A549 (cell line): ENCODE data around the gene LGALS7B. TPM values are rescaled to one million over a fixed set of nuclear protein-coding genes. Genes with fewer than 3 reads are reported as not detected.
A peak's percentile ranks its signal among the peaks of the same experiment; 100 is the strongest.

Experiments
- ATAC-seq, 2 experiments: fragments of 200-7000 bp in 1 of 2; fragments of >200 bp in 1 of 2; cut with Nextera tagmentation in 1 of 2; cut with Tn5 transposase in 1 of 2; 3 replicates each; pipeline versions ENCODE4 v1.8.0 to v1.9.1; 2018 to 2020; ENCODE audit warnings: mild to moderate bottlenecking in 1 of 2, moderate library complexity in 1 of 2
- CTCF ChIA-PET: fragments of 300-600 bp; sonication (Branson Sonifier 250); formaldehyde crosslinking; extraction: SDS; loops from one replicate; lab custom pipeline; 2021; ENCODE audit warnings: antibody characterized with exemption, inconsistent platforms; lab: Yijun Ruan, JAX
- POLR2A ChIA-PET: fragments of 350-600 bp; formaldehyde crosslinking; extraction: SDS; loops from one replicate; lab custom pipeline; 2021; ENCODE audit warnings: antibody characterized with exemption, inconsistent platforms; lab: Yijun Ruan, JAX
- DNase-seq, 2 experiments: peaks; one replicate each; pipeline versions ENCODE4 v3.0.0 to v3.0.0-alpha.2; 2011 to 2016; ENCODE audit warnings: low read depth in 1 of 2, low spot score in 1 of 2
- FAIRE-seq: peaks from 2 replicates; lab custom pipeline; 2011; peaks lifted over from hg19 to GRCh38; lab: Jason Lieb, UNC
- H3K27ac ChIP-seq, 2 experiments: fragments of >200 bp; sonication (Bioruptor Twin); formaldehyde crosslinking; 3 replicates each; pipeline ENCODE4 v1.5.1; 2016 to 2017
- H3K4me1 ChIP-seq: fragments of >200 bp; sonication (Bioruptor Twin); formaldehyde crosslinking; 3 replicates; pipeline ENCODE4 v1.6.1; 2016
- H3K4me2 ChIP-seq: fragments of >200 bp; sonication (Bioruptor Twin); formaldehyde crosslinking; 3 replicates; pipeline ENCODE4 v1.6.1; 2016
- H3K4me3 ChIP-seq: fragments of >200 bp; sonication (Bioruptor Twin); formaldehyde crosslinking; 3 replicates; pipeline ENCODE4 v1.5.1; 2016
- H3K9me3 ChIP-seq: fragments of >200 bp; sonication (Bioruptor Twin); formaldehyde crosslinking; 3 replicates; pipeline ENCODE4 v1.6.1; 2016
- BCL3 ChIP-seq: fragments of >200 bp; sonication (Bioruptor Twin); formaldehyde crosslinking; IDR thresholded peaks from 3 replicates; pipeline ENCODE4 v1.6.1; 2016
- CBX2 ChIP-seq: fragments of 200-600 bp; sonication (generic); IDR thresholded peaks from 2 replicates; pipeline ENCODE4 v1.6.1; 2016; ENCODE audit warnings: low read depth, mild to moderate bottlenecking, borderline replicate concordance
- CHD2 ChIP-seq: fragments of 150-350 bp; IDR thresholded peaks from 2 replicates; pipeline ENCODE4 v1.6.1; 2014; ENCODE audit warnings: low read length; ENCODE audit not compliant: partially characterized antibody
- CHD4 ChIP-seq: fragments of 200-600 bp; sonication (generic); IDR thresholded peaks from 2 replicates; pipeline ENCODE4 v1.6.1; 2016; ENCODE audit warnings: antibody characterized with exemption, mild to moderate bottlenecking, borderline replicate concordance
- EHF ChIP-seq: fragments of 250-450 bp; sonication (Bioruptor Pico); IDR thresholded peaks from 2 replicates; pipeline ENCODE4 v1.5.0; 2020; ENCODE audit warnings: mild to moderate bottlenecking
- EHMT2 ChIP-seq: fragments of 200-600 bp; sonication (generic); IDR thresholded peaks from 2 replicates; pipeline ENCODE4 v1.6.1; 2016; ENCODE audit warnings: antibody characterized with exemption, low read depth, mild to moderate bottlenecking, moderate library complexity
- ESRRA ChIP-seq: fragments of 150-350 bp; IDR thresholded peaks from 2 replicates; pipeline ENCODE4 v1.6.1; 2014; ENCODE audit warnings: mild to moderate bottlenecking, low read length, borderline replicate concordance
- FOSB ChIP-seq: fragments of 250-450 bp; sonication (Bioruptor Pico); IDR thresholded peaks from 2 replicates; pipeline ENCODE4 v1.5.0; 2020; ENCODE audit warnings: mild to moderate bottlenecking, moderate library complexity
- FOSL2 ChIP-seq, 2 experiments: fragments of 450-650 bp in 1 of 2; fragments of >200 bp in 1 of 2; sonication (Bioruptor Twin) in 1 of 2; formaldehyde crosslinking; IDR thresholded peaks; 2 replicates each; pipeline versions ENCODE4 v1.5.0 to v1.6.1; 2016 to 2020; ENCODE audit warnings: mild to moderate bottlenecking in 1 of 2, moderate library complexity in 1 of 2
- HES2 ChIP-seq: fragments of >200 bp; sonication (Bioruptor Twin); formaldehyde crosslinking; IDR thresholded peaks from 2 replicates; pipeline ENCODE4 v1.6.1; 2016
- HOXA7 ChIP-seq: fragments of 250-450 bp; sonication (Bioruptor Pico); IDR thresholded peaks from 2 replicates; pipeline ENCODE4 v1.5.0; 2020; ENCODE audit warnings: mild to moderate bottlenecking, moderate library complexity
- HOXB5 ChIP-seq: fragments of 250-450 bp; sonication (Bioruptor Pico); IDR thresholded peaks from 2 replicates; pipeline ENCODE4 v1.5.0; 2020; ENCODE audit warnings: mild to moderate bottlenecking, moderate library complexity
- JUN ChIP-seq, 2 experiments: fragments of >200 bp; sonication (Bioruptor Twin); formaldehyde crosslinking; IDR thresholded peaks; 2 replicates in 1 of 2; 3 replicates in 1 of 2; pipeline ENCODE4 v1.6.1; 2016 to 2017
- MAX ChIP-seq: IDR thresholded peaks from 2 replicates; pipeline ENCODE4 v1.6.1; 2012
- MAZ ChIP-seq: fragments of 150-350 bp; IDR thresholded peaks from 2 replicates; pipeline ENCODE4 v1.6.1; 2014; ENCODE audit warnings: antibody characterized with exemption, low read depth, low read length, borderline replicate concordance
- NFE2L2 ChIP-seq: fragments of 150-350 bp; conservative IDR thresholded peaks from 2 replicates; pipeline ENCODE4 v1.6.1; 2014; ENCODE audit warnings: low read length
- POLR2AphosphoS2 ChIP-seq: conservative IDR thresholded peaks from 2 replicates; pipeline ENCODE4 v1.6.1; 2012; ENCODE audit warnings: low read length, improper control_type of control experiment, inconsistent platforms
- RAD21 ChIP-seq, 2 experiments: fragments of >200 bp in 1 of 2; sonication (Bioruptor Twin) in 1 of 2; formaldehyde crosslinking in 1 of 2; IDR thresholded peaks in 1 of 2; conservative IDR thresholded peaks in 1 of 2; 2 replicates in 1 of 2; 3 replicates in 1 of 2; pipeline ENCODE4 v1.6.1; 2012 to 2018; ENCODE audit warnings: inconsistent platforms in 1 of 2
- RARB ChIP-seq: fragments of 250-450 bp; sonication (Bioruptor Pico); IDR thresholded peaks from 2 replicates; pipeline ENCODE4 v1.8.0; 2021; ENCODE audit warnings: mild to moderate bottlenecking, moderate library complexity
- TFCP2L1 ChIP-seq: fragments of 250-450 bp; sonication (Bioruptor Pico); IDR thresholded peaks from 2 replicates; pipeline ENCODE4 v1.5.0; 2021; ENCODE audit warnings: mild to moderate bottlenecking
- TP53 ChIP-seq: fragments of 250-450 bp; sonication (Bioruptor Pico); IDR thresholded peaks from 2 replicates; pipeline ENCODE4 v1.5.0; 2021; ENCODE audit warnings: mild to moderate bottlenecking, moderate library complexity
- ZSCAN20 ChIP-seq: fragments of 250-450 bp; sonication (Bioruptor Pico); IDR thresholded peaks from 2 replicates; pipeline ENCODE4 v1.8.0; 2022; ENCODE audit warnings: mild to moderate bottlenecking, moderate library complexity
- WGBS: methylation state at CpG from one replicate; pipeline ENCODE4 v1.1.6; 2017; ENCODE audit errors: missing lambda C conversion rate; 5-methylcytosine and 5-hydroxymethylcytosine counted together
- polyA plus RNA-seq, 4 experiments: library from polyadenylated mRNA; depleted of rRNA in 3 of 4; stranded (reverse); fragments of >200 nt; fragmentation: RNase III in 1 of 4; extraction: RNeasy Plus Mini Kit Qiagen cat#74134 plus additional on column Dnase treatment in 1 of 4; gene quantifications; 2 replicates in 3 of 4; 3 replicates in 1 of 4; pipeline ENCODE4 v1.2.3, GENCODE V29; 2011 to 2017
- TF ChIP-seq, protein P1 (sequence below): fragments of 250-450 bp; sonication (Bioruptor Pico); IDR thresholded peaks from 2 replicates; pipeline ENCODE4 v1.5.0; 2020; ENCODE audit warnings: low read depth, mild to moderate bottlenecking, moderate library complexity

The LGALS7B gene
- polyA plus RNA-seq, 2 of the 4 experiments (the other 2 are of a cell fraction) = 0.27 TPM; not detected in 1

DNA sequence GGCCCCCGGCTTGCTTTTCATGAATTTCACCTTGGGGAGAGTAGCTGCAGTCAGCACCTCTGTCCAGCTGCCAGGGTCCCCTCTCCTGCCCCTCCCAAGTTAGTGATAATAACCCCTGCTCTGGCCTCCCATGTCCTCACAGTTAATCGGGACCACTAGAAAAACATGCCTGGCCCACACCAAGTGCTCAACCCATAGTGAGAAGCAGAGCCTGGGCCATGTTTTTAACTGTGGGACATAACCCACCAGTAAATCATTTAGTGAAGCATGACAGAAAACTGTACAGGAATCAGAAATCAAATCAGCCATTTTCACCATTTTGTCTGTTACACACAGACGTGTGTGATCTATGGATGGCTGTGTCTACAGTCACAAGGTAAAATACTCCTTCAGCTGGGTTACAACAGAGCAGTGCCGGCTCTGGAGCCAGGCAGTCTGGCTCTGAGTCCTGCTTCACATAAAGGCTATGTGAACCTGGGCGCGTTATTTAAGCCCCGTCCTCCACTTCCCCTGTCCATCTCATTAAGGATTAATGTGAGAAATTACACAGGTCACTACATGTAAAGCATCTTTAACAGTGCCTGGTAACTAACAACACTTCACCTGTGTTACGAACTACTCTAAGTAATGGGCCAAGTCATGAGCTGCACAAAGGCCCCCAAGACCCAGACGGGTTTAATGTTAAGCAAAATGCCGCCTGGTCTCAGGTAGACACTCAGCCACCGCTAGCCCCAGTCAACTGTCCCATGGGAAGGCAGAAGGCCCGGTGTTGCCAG is 50.2 kb downstream of the LGALS7B start:
- ATAC-seq = no peak
- Histone ChIP-seq H3K4me3 (no peak overlapping the region), H3K4me1 (peaks cover 96% of the 10 kb centered on the region), H3K4me2 (peak overlapping the region; percentile 40), H3K9me3 (no peaks in the 10 kb centered on the region), H3K27ac (peak overlapping the region; percentile 36 to 76; a peak in 3 of 6 replicates)
- 93% methylated on average over 12 of the region's 12 CpGs for WGBS
- ChIA-PET CTCF (interaction anchor here (1.4 to 3.4 kb wide), 10 partner anchors 8 to 295 kb away, joined by 3 to 21 read pairs (median 7); partner anchors contain the start of genes ECH1, MRPS12 and SARS2), POLR2A (interaction anchor here (0.7 to 6.5 kb wide), 7 partner anchors 8 to 191 kb away, joined by 3 to 62 read pairs (median 5); partner anchors contain the start of genes ACTN4, ECH1, HNRNPL and NFKBIB)
- TF ChIP-seq FOSB (CRISPR knock-in tag) = peak; percentile 90
- TF ChIP-seq POLR2AphosphoS2 = peak; percentile 1
- no peak for TF ChIP-seq HOXB5 (CRISPR knock-in tag)
- TF ChIP-seq RAD21 (conservative IDR thresholded peaks at IDR 0.05 in 1 of 2, IDR thresholded peaks at IDR 0.05 in 1 of 2) = no peak
- peak; percentile 89 for TF ChIP-seq HOXA7 (CRISPR knock-in tag)
- no peak for TF ChIP-seq ZSCAN20
- no peak for TF ChIP-seq ESRRA
- TF ChIP-seq, protein P1, sequence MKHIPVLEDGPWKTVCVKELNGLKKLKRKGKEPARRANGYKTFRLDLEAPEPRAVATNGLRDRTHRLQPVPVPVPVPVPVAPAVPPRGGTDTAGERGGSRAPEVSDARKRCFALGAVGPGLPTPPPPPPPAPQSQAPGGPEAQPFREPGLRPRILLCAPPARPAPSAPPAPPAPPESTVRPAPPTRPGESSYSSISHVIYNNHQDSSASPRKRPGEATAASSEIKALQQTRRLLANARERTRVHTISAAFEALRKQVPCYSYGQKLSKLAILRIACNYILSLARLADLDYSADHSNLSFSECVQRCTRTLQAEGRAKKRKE (CRISPR knock-in tag) = no peak; the same call in 1 of the 2 replicates
- peak; percentile 42; the same call in 1 of the 2 replicates for TF ChIP-seq RARB (CRISPR knock-in tag)
- no peak for TF ChIP-seq HES2
- TF ChIP-seq BCL3 = no peak
- no peak for TF ChIP-seq NFE2L2
- TF ChIP-seq CBX2 = no peak
- TF ChIP-seq EHF = 0 out of 2 replicates have a peak, but pooled peaks have one; percentile 47
- peak; percentile 47; the same call in 1 of the 2 replicates for TF ChIP-seq MAZ
- no peak for TF ChIP-seq EHMT2
- TF ChIP-seq CHD2 = no peak
- no peak for TF ChIP-seq FOSL2 (IDR thresholded peaks at IDR 0.05)
- TF ChIP-seq FOSL2 (CRISPR knock-in tag; IDR thresholded peaks at IDR 0.05) = peak; percentile 7; the same call in 1 of the 2 replicates
- TF ChIP-seq TP53 (CRISPR knock-in tag) = 0 out of 2 replicates have a peak, but pooled peaks have one; percentile 25
- no peak for TF ChIP-seq CHD4
- peak; percentile 89 for TF ChIP-seq TFCP2L1 (CRISPR knock-in tag)
- peak in 1 of 2 experiments; percentile 42; a peak in 1 of 5 replicates for TF ChIP-seq JUN (IDR thresholded peaks at IDR 0.05)
- TF ChIP-seq MAX = 0 out of 2 replicates have a peak, but pooled peaks have one; percentile 17
- no peak for DNase-seq
- peak; percentile 56 for FAIRE-seq
